HL-60 (cell line): ENCODE measurements around the gene SIRPD.
"Not testable (repeated sequence)": the region's sequence is repeated elsewhere in the genome, so short reads cannot be mapped to it uniquely, and the experiment has no call there.

ENCODE experiments used
- DNase-seq, 2 experiments: peaks; one replicate each; pipeline ENCODE4 v3.0.0-alpha.2; 2010 to 2020; ENCODE audit warnings: low read depth in 1 of 2, low spot score in 1 of 2
- H3K27ac ChIP-seq: fragments of 250-450 bp; sonication (Bioruptor Pico); replicated peaks from 2 replicates; pipeline ENCODE4 v1.5.1; 2020; ENCODE audit warnings: mild to moderate bottlenecking, moderate library complexity
- H3K27me3 ChIP-seq: fragments of 250-450 bp; sonication (Bioruptor Pico); 2 replicates; pipeline ENCODE4 v1.5.1; 2021; ENCODE audit warnings: mild to moderate bottlenecking, moderate library complexity; ENCODE audit not compliant: insufficient read depth, poor library complexity, severe bottlenecking
- H3K4me3 ChIP-seq: replicated peaks from 2 replicates; pipeline ENCODE4 v1.5.1; 2011; ENCODE audit warnings: mild to moderate bottlenecking, control low read depth, low read length; ENCODE audit not compliant: insufficient read depth
- CTCF ChIP-seq: IDR thresholded peaks from one replicate; pipeline ENCODE4 v1.5.1; 2011; ENCODE audit warnings: low read length, control low read depth, inconsistent platforms; ENCODE audit not compliant: insufficient read depth
- GABPA ChIP-seq: IDR thresholded peaks from 2 replicates; pipeline ENCODE4 v1.6.1; 2012; ENCODE audit warnings: low read depth
- POLR2AphosphoS5 ChIP-seq: IDR thresholded peaks from 2 replicates; pipeline ENCODE4 v1.6.1; 2012; ENCODE audit warnings: low read depth
- REST ChIP-seq: IDR thresholded peaks from 2 replicates; pipeline ENCODE4 v1.6.1; 2012; ENCODE audit warnings: low read depth; ENCODE audit not compliant: insufficient replicate concordance
- SPI1 ChIP-seq: IDR thresholded peaks from 2 replicates; pipeline ENCODE4 v1.6.1; 2012; ENCODE audit warnings: low read depth, mild to moderate bottlenecking, borderline replicate concordance

Gene SIRPD

GRCh38 chr20:1503564-1504227, 53.8 kb downstream of the SIRPD start:
- Histone ChIP-seq H3K27me3 (no peaks in the 10 kb centered on the region), H3K4me3 (no peak overlapping the region), H3K27ac (no peak overlapping the region)
- peak; percentile 100 for TF ChIP-seq CTCF
- no peak for TF ChIP-seq REST
- peak; percentile 89 to 93 for DNase-seq

- Histone ChIP-seq H3K4me3 (no peak overlapping the region), H3K27me3 (no peaks in the 10 kb centered on the region)
- TF ChIP-seq REST, result no peak
These were observed 57.0 kb downstream of the SIRPD start for GRCh38 chr20:1500496-1500895.

GRCh38 chr20:1499528-1500420, 57.7 kb downstream of the SIRPD start:
- Histone ChIP-seq H3K4me3 (no peak overlapping the region), H3K27ac (no peak overlapping the region), H3K27me3 (no peaks in the 10 kb centered on the region)
- DNase-seq, result no peak
- no peak for TF ChIP-seq GABPA
- TF ChIP-seq REST, result no peak
- TF ChIP-seq CTCF, result no peak
- TF ChIP-seq POLR2AphosphoS5, result no peak
- no peak for TF ChIP-seq SPI1

More at GRCh38 chr20:1500496-1500895, 57.0 kb downstream of the SIRPD start:
- H3K27ac ChIP-seq, result no peak overlapping the region
- no peak for DNase-seq

- not testable (repeated sequence) for H3K4me3 ChIP-seq, DNase-seq, H3K27ac ChIP-seq, H3K27me3 ChIP-seq
These were observed 60.1 kb downstream of the SIRPD start for GRCh38 chr20:1497371-1497770.
